HG03457 (cell line): Measurements from ENCODE around the gene IL3RA.
"Not testable (repeated sequence)": the region's sequence is repeated elsewhere in the genome, so short reads cannot be mapped to it uniquely, and the experiment has no call there.

ENCODE experiments used
- ATAC-seq: cut with Tn5 transposase; IDR thresholded peaks from one replicate; pipeline ENCODE4 v1.9.1; 2021; ENCODE audit warnings: moderate number of reproducible peaks; ENCODE audit not compliant: unreplicated experiment

Gene IL3RA

GRCh38 chrX:1397441-1398270, 61.1 kb downstream of the IL3RA start:
- no peak for ATAC-seq

GRCh38 chrX:1398431-1399340, 62.1 kb downstream of the IL3RA start:
- ATAC-seq = no peak

GRCh38 chrX:1400049-1400448, 63.5 kb downstream of the IL3RA start:
- no peak for ATAC-seq

- no peak for ATAC-seq
Observed at GRCh38 chrX:1400742-1401471, 64.3 kb downstream of the IL3RA start.

- no peak for ATAC-seq
Observed at GRCh38 chrX:1401611-1402430, 65.2 kb downstream of the IL3RA start.

- no peak for ATAC-seq
Observed at GRCh38 chrX:1403228-1403627, 66.6 kb downstream of the IL3RA start.

- not testable (repeated sequence) for ATAC-seq
Observed at GRCh38 chrX:1403867-1404266, 67.3 kb downstream of the IL3RA start.

GRCh38 chrX:1405769-1406168, 69.2 kb downstream of the IL3RA start:
- ATAC-seq = not testable (repeated sequence)

- no peak for ATAC-seq
Observed at GRCh38 chrX:1407035-1407434, 70.5 kb downstream of the IL3RA start.

GRCh38 chrX:1411326-1411725, 74.7 kb downstream of the IL3RA start:
- ATAC-seq = no peak

- no peak for ATAC-seq
Observed at GRCh38 chrX:1412551-1413161, 76.1 kb downstream of the IL3RA start.

GRCh38 chrX:1416327-1416784, 79.8 kb downstream of the IL3RA start:
- ATAC-seq = no peak

GRCh38 chrX:1416965-1417760, 80.6 kb downstream of the IL3RA start:
- ATAC-seq = no peak

- ATAC-seq = no peak
Observed at GRCh38 chrX:1417921-1418771, 81.6 kb downstream of the IL3RA start.

- ATAC-seq = no peak
Observed at GRCh38 chrX:1418901-1419544, 82.4 kb downstream of the IL3RA start.

GRCh38 chrX:1419545-1420355, 83.2 kb downstream of the IL3RA start:
- ATAC-seq = no peak

- ATAC-seq = no peak
Observed at GRCh38 chrX:1420371-1420770, 83.8 kb downstream of the IL3RA start.
